GM12801 (cell line): ENCODE data around the gene SMIM31.

Experiments
- CTCF ChIP-seq: IDR thresholded peaks from one replicate; pipeline ENCODE4 v1.5.1; 2011; ENCODE audit warnings: control low read depth; ENCODE audit not compliant: insufficient read length; ENCODE audit errors: extremely low read depth

SMIM31 gene

GRCh38 chr4:164753873-164754488 lies at the start of gene SMIM31:
Gene SMIM31, plus strand, starts transcription at chr4:164754131. Its CDS starts 16,313 bp downstream, at chr4:164770444.
- TF ChIP-seq CTCF = no peak

- no peak for TF ChIP-seq CTCF
Measured at GRCh38 chr4:164706675-164707074, 47.3 kb upstream of the SMIM31 start.

GRCh38 chr4:164716901-164717300 lies 37.0 kb upstream of the SMIM31 start:
- no peak for TF ChIP-seq CTCF

- TF ChIP-seq CTCF = no peak
Measured at GRCh38 chr4:164718827-164719226, 35.1 kb upstream of the SMIM31 start.

- TF ChIP-seq CTCF = no peak
Measured at GRCh38 chr4:164725066-164725465, 28.9 kb upstream of the SMIM31 start.

GRCh38 chr4:164730705-164731393 lies 23.1 kb upstream of the SMIM31 start:
- TF ChIP-seq CTCF = no peak

- TF ChIP-seq CTCF = no peak
Measured at GRCh38 chr4:164731827-164732474, 22.0 kb upstream of the SMIM31 start.
